IMR-90 (cell line): Measurements from ENCODE around the gene TMEM135. TPM values are rescaled to one million over a fixed set of nuclear protein-coding genes. Genes with fewer than 3 reads are reported as not detected.

ENCODE experiments used
- ATAC-seq: fragments of 200-7000 bp; cut with Tn5 transposase; 2 replicates; pipeline ENCODE4 v1.9.1; 2020; ENCODE audit warnings: low read depth, mild to moderate bottlenecking, moderate library complexity
- BruUV-seq: library from RNA; stranded (reverse); fragments of 400-500 nt; replicated peaks from 2 replicates; lab custom pipeline; 2021; lab: Mats Ljungman, UMichigan
- CTCF ChIA-PET: fragments of 300-600 bp; formaldehyde crosslinking; extraction: SDS; loops from one replicate; lab custom pipeline; 2021; ENCODE audit warnings: antibody characterized with exemption; lab: Yijun Ruan, JAX
- POLR2A ChIA-PET: fragments of 300-600 bp; sonication (Branson Sonifier 250); formaldehyde crosslinking; loops from one replicate; lab custom pipeline; 2022; ENCODE audit warnings: antibody characterized with exemption; ENCODE audit not compliant: unreplicated experiment; lab: Charles Lee
- DNase-seq: peaks from one replicate; pipeline ENCODE4 v3.0.0; 2013
- H2AFZ ChIP-seq: replicated peaks from 2 replicates; pipeline ENCODE3; 2013; ENCODE audit warnings: low read length, mild to moderate bottlenecking; ENCODE audit not compliant: poor library complexity
- H2AK5ac ChIP-seq: 2 replicates; pipeline ENCODE4 v1.6.1; 2013; ENCODE audit warnings: low read depth, low read length, inconsistent platforms
- H2AK9ac ChIP-seq: replicated peaks from 2 replicates; pipeline ENCODE3; 2013; ENCODE audit warnings: mild to moderate bottlenecking, low read depth, low read length, moderate library complexity; ENCODE audit not compliant: poor library complexity
- H2BK120ac ChIP-seq: 2 replicates; pipeline ENCODE4 v1.6.1; 2013; ENCODE audit warnings: low read depth, low read length, inconsistent platforms
- H2BK15ac ChIP-seq: 3 replicates; pipeline ENCODE4 v1.6.1; 2013; ENCODE audit warnings: low read depth, low read length, inconsistent platforms
- H2BK20ac ChIP-seq: 2 replicates; pipeline ENCODE4 v1.6.1; 2013; ENCODE audit warnings: low read depth, mild to moderate bottlenecking, inconsistent platforms, low read length, moderate library complexity
- H2BK5ac ChIP-seq: 2 replicates; pipeline ENCODE4 v1.6.1; 2013; ENCODE audit warnings: mild to moderate bottlenecking, low read depth, low read length, inconsistent platforms; ENCODE audit not compliant: poor library complexity, severe bottlenecking
- H3K14ac ChIP-seq: replicated peaks from 2 replicates; pipeline ENCODE4 v1.6.1; 2013; ENCODE audit warnings: low read depth, low read length, inconsistent platforms
- H3K18ac ChIP-seq: 2 replicates; pipeline ENCODE4 v1.6.1; 2013; ENCODE audit warnings: low read depth, low read length, control low read depth
- H3K23ac ChIP-seq: 2 replicates; pipeline ENCODE4 v1.6.1; 2013; ENCODE audit warnings: low read depth, low read length, inconsistent platforms
- H3K27ac ChIP-seq: 2 replicates; pipeline ENCODE4 v1.5.1; 2013; ENCODE audit warnings: mild to moderate bottlenecking, control low read depth, low read length; ENCODE audit not compliant: insufficient read depth
- H3K27me3 ChIP-seq: 2 replicates; pipeline ENCODE4 v1.6.1; 2013; ENCODE audit warnings: low read length; ENCODE audit not compliant: control insufficient read depth, insufficient read depth
- H3K36me3 ChIP-seq: 2 replicates; pipeline ENCODE4 v1.6.1; 2013; ENCODE audit warnings: low read length, mixed read lengths; ENCODE audit not compliant: control insufficient read depth, insufficient read depth
- H3K4ac ChIP-seq: 2 replicates; pipeline ENCODE4 v1.6.1; 2013; ENCODE audit warnings: low read depth, low read length, inconsistent platforms
- H3K4me1 ChIP-seq: 2 replicates; pipeline ENCODE4 v1.6.1; 2013; ENCODE audit warnings: low read length, mixed read lengths; ENCODE audit not compliant: control insufficient read depth, insufficient read depth
- H3K4me2 ChIP-seq: 2 replicates; pipeline ENCODE4 v1.6.1; 2013; ENCODE audit warnings: low read depth, mild to moderate bottlenecking, control low read depth, low read length, moderate library complexity
- H3K4me3 ChIP-seq: 2 replicates; pipeline ENCODE4 v1.5.1; 2013; ENCODE audit warnings: low read depth, mild to moderate bottlenecking, control low read depth, low read length, moderate library complexity; ENCODE audit not compliant: insufficient read depth
- H3K56ac ChIP-seq: 2 replicates; pipeline ENCODE4 v1.6.1; 2013; ENCODE audit warnings: low read length, inconsistent platforms; ENCODE audit not compliant: insufficient read depth; ENCODE audit errors: extremely low read depth
- H3K79me1 ChIP-seq, 2 experiments: 2 replicates each; pipeline ENCODE4 v1.6.1; 2013; ENCODE audit warnings: low read length in 2 of 2, inconsistent platforms in 1 of 2, low read depth in 1 of 2
- H3K9ac ChIP-seq: 2 replicates; pipeline ENCODE4 v1.6.1; 2013; ENCODE audit warnings: low read depth, low read length, control low read depth
- H3K9me1 ChIP-seq: 2 replicates; pipeline ENCODE4 v1.6.1; 2013; ENCODE audit warnings: low read length, inconsistent platforms; ENCODE audit not compliant: insufficient read depth
- H3K9me3 ChIP-seq: 2 replicates; pipeline ENCODE4 v1.6.1; 2013; ENCODE audit warnings: low read length; ENCODE audit not compliant: control insufficient read depth, insufficient read depth
- H4K20me1 ChIP-seq: 2 replicates; pipeline ENCODE4 v1.6.1; 2013; ENCODE audit warnings: low read length, inconsistent platforms; ENCODE audit not compliant: insufficient read depth
- H4K5ac ChIP-seq: 2 replicates; pipeline ENCODE4 v1.6.1; 2013; ENCODE audit warnings: mild to moderate bottlenecking, low read depth, low read length, control low read depth
- H4K8ac ChIP-seq, 2 experiments: 2 replicates each; pipeline ENCODE4 v1.6.1; 2013; ENCODE audit warnings: low read depth in 2 of 2, low read length in 2 of 2, control low read depth in 1 of 2, inconsistent platforms in 1 of 2
- H4K91ac ChIP-seq: 2 replicates; pipeline ENCODE4 v1.6.1; 2013; ENCODE audit warnings: low read depth, low read length, inconsistent platforms; ENCODE audit not compliant: insufficient read depth
- BHLHE40 ChIP-seq: fragments of 150-350 bp; IDR thresholded peaks from 2 replicates; pipeline ENCODE4 v1.6.1; 2016; ENCODE audit warnings: mild to moderate bottlenecking, low read depth, low read length
- CEBPB ChIP-seq: IDR thresholded peaks from 2 replicates; pipeline ENCODE4 v1.6.1; 2012; ENCODE audit warnings: low read depth, low read length, improper control_type of control experiment
- CHD1 ChIP-seq: IDR thresholded peaks from 2 replicates; pipeline ENCODE4 v1.6.1; 2012; ENCODE audit warnings: low read depth, low read length, improper control_type of control experiment
- ELK1 ChIP-seq: fragments of 150-350 bp; IDR thresholded peaks from 2 replicates; pipeline ENCODE4 v1.6.1; 2016; ENCODE audit warnings: low read depth, mild to moderate bottlenecking, low read length, moderate library complexity, borderline replicate concordance
- FOS ChIP-seq: fragments of 150-350 bp; IDR thresholded peaks from 2 replicates; pipeline ENCODE4 v1.6.1; 2016; ENCODE audit warnings: low read depth, low read length
- MAFK ChIP-seq: IDR thresholded peaks from 2 replicates; pipeline ENCODE4 v1.6.1; 2012; ENCODE audit warnings: low read depth, low read length, improper control_type of control experiment
- MAZ ChIP-seq: IDR thresholded peaks from 2 replicates; pipeline ENCODE4 v1.6.1; 2012; ENCODE audit warnings: low read depth, mild to moderate bottlenecking, low read length, improper control_type of control experiment, moderate library complexity, borderline replicate concordance
- MXI1 ChIP-seq: IDR thresholded peaks from 2 replicates; pipeline ENCODE4 v1.6.1; 2012; ENCODE audit warnings: low read depth, mild to moderate bottlenecking, low read length, moderate library complexity, borderline replicate concordance
- POLR2A ChIP-seq: IDR thresholded peaks from 2 replicates; pipeline ENCODE4 v1.6.1; 2012; ENCODE audit warnings: mild to moderate bottlenecking, low read depth, low read length
- RAD21 ChIP-seq: IDR thresholded peaks from 2 replicates; pipeline ENCODE4 v1.6.1; 2012; ENCODE audit warnings: low read length, improper control_type of control experiment
- RCOR1 ChIP-seq: IDR thresholded peaks from 2 replicates; pipeline ENCODE4 v1.6.1; 2012; ENCODE audit warnings: mild to moderate bottlenecking, low read length, improper control_type of control experiment; ENCODE audit not compliant: insufficient replicate concordance
- SMC3 ChIP-seq: fragments of 150-350 bp; IDR thresholded peaks from 2 replicates; pipeline ENCODE4 v1.6.1; 2016; ENCODE audit warnings: low read depth, mild to moderate bottlenecking, antibody characterized with exemption, low read length, moderate library complexity
- WGBS, 2 experiments: methylation state at CpG; one replicate each; pipeline versions ENCODE4 v1.1.5 to v1.1.7; 2013; ENCODE audit warnings: missing lambda C conversion rate in 2 of 2; ENCODE audit not compliant: insufficient read length in 1 of 2; ENCODE audit errors: extremely low coverage in 2 of 2; 5-methylcytosine and 5-hydroxymethylcytosine counted together
- dilution Hi-C: fragments of 300-500 bp; cut with HindIII; formaldehyde crosslinking; loops from one replicate; pipeline ENCODE4 v1.14.3; 2018; ENCODE audit warnings: low sequenced_read_pairs; ENCODE audit not compliant: unreplicated experiment
- in situ Hi-C: fragments of 300-500 bp; cut with MboI; formaldehyde crosslinking; loops from 3 replicates; pipeline ENCODE4 v1.14.3; 2019; ENCODE audit warnings: low sequenced_read_pairs, inconsistent platforms, mixed read lengths
- intact Hi-C: fragments of 100-400 bp; cut with micrococcal nuclease; formaldehyde crosslinking; loops from 2 replicates; pipeline ENCODE4 v1.10.0; 2022
- polyA plus RNA-seq, 3 experiments: library from polyadenylated mRNA; depleted of rRNA; stranded (reverse); fragments of >200 nt; gene quantifications; 2 replicates each; pipeline ENCODE4 v1.2.3, GENCODE V29; 2012; ENCODE audit warnings: low replicate concordance in 1 of 3
- total RNA-seq: library from RNA; depleted of rRNA; stranded (reverse); fragments of >200 nt; gene quantifications from 2 replicates; pipeline ENCODE4 v1.2.3, GENCODE V29; 2012

TMEM135 gene
- total and polyA plus RNA-seq, 2 of the 4 experiments (the other 2 are of a cell fraction), result 3.9 to 5.9 TPM

GRCh38 chr11:87239001-87239400 is 201.3 kb downstream of the TMEM135 start:
- Histone ChIP-seq H2AK5ac (no peak overlapping the region), H3K9me3 (no peaks in the 10 kb centered on the region), H4K5ac (no peak overlapping the region), H2BK15ac (no peak overlapping the region), H3K4me1 (no peaks in the 10 kb centered on the region), H3K9me1 (no peaks in the 10 kb centered on the region), H3K23ac (no peak overlapping the region), H3K79me1 (no peaks in the 10 kb centered on the region), H3K18ac (no peak overlapping the region), H3K4me3 (no peak overlapping the region), H2AK9ac (no peak overlapping the region), H4K91ac (no peak overlapping the region), H2BK5ac (no peak overlapping the region), H2BK120ac (no peak overlapping the region), H3K56ac (no peak overlapping the region), H2BK20ac (no peak overlapping the region), H3K4me2 (no peak overlapping the region), H3K9ac (no peak overlapping the region), H3K36me3 (no peaks in the 10 kb centered on the region), H3K4ac (no peak overlapping the region), H4K20me1 (no peaks in the 10 kb centered on the region), H3K27me3 (no peaks in the 10 kb centered on the region), H4K8ac (no peak overlapping the region), H3K27ac (no peak overlapping the region), H3K14ac (no peak overlapping the region), H2AFZ (no peak overlapping the region)
- DNase-seq (no peak), ATAC-seq (no peak)
- intact Hi-C loops (no loop called here), in situ Hi-C loops (no loop called here), dilution Hi-C loops (no loop called here)
- no CpG with 5 or more reads among the region's 2 CpGs for WGBS, 2 experiments
- POLR2A ChIA-PET, result no interaction called here
- CTCF ChIA-PET, result no interaction called here
- no TSS peak for BruUV-seq
- TF ChIP-seq CEBPB (no peak), RAD21 (no peak), POLR2A (no peak), SMC3 (no peak), ELK1 (no peak), MAZ (no peak), FOS (no peak), MAFK (no peak), CHD1 (no peak), BHLHE40 (no peak), RCOR1 (no peak), MXI1 (no peak)
